AG20443 (cell line): ENCODE data around the gene BEAN1.
"Not testable (repeated sequence)": the region's sequence is repeated elsewhere in the genome, so short reads cannot be mapped to it uniquely, and the experiment has no call there.

ENCODE experiments used
- DNase-seq: peaks from one replicate; pipeline ENCODE4 v3.0.0; 2012; ENCODE audit warnings: low spot score, mixed read lengths

BEAN1 gene

GRCh38 chr16:66486199-66486772 is 59.2 kb downstream of the BEAN1 start:
- DNase-seq = no peak

GRCh38 chr16:66486773-66487579 is 59.9 kb downstream of the BEAN1 start:
- DNase-seq = peak; percentile 61

GRCh38 chr16:66487580-66488275 is 60.6 kb downstream of the BEAN1 start:
- no peak for DNase-seq

GRCh38 chr16:66488505-66488904 is 61.4 kb downstream of the BEAN1 start:
- DNase-seq = no peak

- DNase-seq = no peak
Observed at GRCh38 chr16:66489385-66489784, 62.3 kb downstream of the BEAN1 start.

- no peak for DNase-seq
Observed at GRCh38 chr16:66489818-66490217, 62.7 kb downstream of the BEAN1 start.

GRCh38 chr16:66490774-66491715 is 64.0 kb downstream of the BEAN1 start:
- no peak for DNase-seq

- DNase-seq = no peak
Observed at GRCh38 chr16:66491716-66492064, 64.6 kb downstream of the BEAN1 start.

- DNase-seq = no peak
Observed at GRCh38 chr16:66493490-66494401, 66.7 kb downstream of the BEAN1 start.

GRCh38 chr16:66494916-66495315 is 67.8 kb downstream of the BEAN1 start:
- no peak for DNase-seq

GRCh38 chr16:66495440-66495839 is 68.3 kb downstream of the BEAN1 start:
- no peak for DNase-seq

- DNase-seq = not testable (repeated sequence)
Observed at GRCh38 chr16:66496226-66496625, 69.1 kb downstream of the BEAN1 start.

- not testable (repeated sequence) for DNase-seq
Observed at GRCh38 chr16:66497921-66498320, 70.8 kb downstream of the BEAN1 start.

GRCh38 chr16:66501563-66501962 is 74.5 kb downstream of the BEAN1 start:
- not testable (repeated sequence) for DNase-seq

- DNase-seq = peak; percentile 75
Observed at GRCh38 chr16:66502020-66502913, 75.2 kb downstream of the BEAN1 start.

GRCh38 chr16:66503030-66503429 is 75.9 kb downstream of the BEAN1 start:
- no peak for DNase-seq

GRCh38 chr16:66503612-66504011 is 76.5 kb downstream of the BEAN1 start:
- DNase-seq = no peak

GRCh38 chr16:66507731-66508239 is 80.7 kb downstream of the BEAN1 start:
- no peak for DNase-seq

GRCh38 chr16:66508248-66508913 is 81.3 kb downstream of the BEAN1 start:
- peak; percentile 22 for DNase-seq
